Endothelial cell of umbilical vein (primary cell): ENCODE data around the gene IL10RA. TPM values are rescaled to one million over a fixed set of nuclear protein-coding genes. Genes with fewer than 3 reads are reported as not detected.

Source experiments
- BruUV-seq: library from RNA; stranded (reverse); fragments of 400-500 nt; replicated peaks from 2 replicates; lab custom pipeline; 2021; lab: Mats Ljungman, UMichigan
- CTCF ChIA-PET: fragments of 300-600, 350-600 bp; sonication (Branson Sonifier 250); formaldehyde crosslinking; loops from one replicate; lab custom pipeline; 2021; ENCODE audit warnings: antibody characterized with exemption, inconsistent platforms; lab: Charles Lee
- POLR2A ChIA-PET: fragments of 300-600, 350-600 bp; sonication (Branson Sonifier 250); formaldehyde crosslinking; loops from one replicate; lab custom pipeline; 2021; ENCODE audit warnings: antibody characterized with exemption, inconsistent platforms; lab: Charles Lee
- DNase-seq: peaks from one replicate; pipeline ENCODE4 v3.0.0-alpha.2; 2011; ENCODE audit warnings: low read depth, low spot score
- FAIRE-seq: peaks from 2 replicates; lab custom pipeline; 2011; peaks lifted over from hg19 to GRCh38; lab: Jason Lieb, UNC
- H2AFZ ChIP-seq: 2 replicates; pipeline ENCODE4 v1.6.0; 2012; ENCODE audit warnings: low read depth, low read length, control low read depth, inconsistent platforms
- H3K27ac ChIP-seq: 2 replicates; pipeline ENCODE4 v1.5.1; 2011; ENCODE audit warnings: low read depth, mild to moderate bottlenecking, control low read depth, low read length, moderate library complexity; ENCODE audit not compliant: insufficient read depth
- H3K27me3 ChIP-seq, 2 experiments: 2 replicates each; pipeline versions ENCODE4 v1.6.0 to v1.6.1; 2011; ENCODE audit warnings: low read length in 2 of 2, mixed read lengths in 1 of 2; ENCODE audit not compliant: control insufficient read depth in 2 of 2, insufficient read depth in 2 of 2
- H3K36me3 ChIP-seq, 2 experiments: 2 replicates in 1 of 2; 3 replicates in 1 of 2; pipeline ENCODE4 v1.5.1; 2011; ENCODE audit warnings: low read length in 2 of 2, mild to moderate bottlenecking in 1 of 2, moderate library complexity in 1 of 2; ENCODE audit not compliant: control insufficient read depth in 2 of 2, insufficient read depth in 2 of 2; ENCODE audit errors: extremely low read depth in 1 of 2
- H3K4me1 ChIP-seq: 3 replicates; pipeline ENCODE4 v1.5.1; 2011; ENCODE audit warnings: mild to moderate bottlenecking, low read length; ENCODE audit not compliant: control insufficient read depth, insufficient read depth; ENCODE audit errors: extremely low read depth
- H3K4me2 ChIP-seq: 2 replicates; pipeline ENCODE4 v1.6.1; 2011; ENCODE audit warnings: low read length, control low read depth, mixed read lengths; ENCODE audit not compliant: insufficient read depth
- H3K4me3 ChIP-seq, 3 experiments: fragments of 200-600 bp in 1 of 3; sonication (generic), shearing (Covaris generic) in 1 of 3; replicated peaks in 1 of 3; 2 replicates each; pipeline ENCODE4 v1.5.1; 2011 to 2016; ENCODE audit warnings: control low read depth in 3 of 3, low read length in 3 of 3, mild to moderate bottlenecking in 2 of 3, inconsistent platforms in 1 of 3, low read depth in 1 of 3, moderate library complexity in 1 of 3; ENCODE audit not compliant: insufficient read depth in 1 of 3
- H3K79me2 ChIP-seq: 2 replicates; pipeline ENCODE4 v1.6.0; 2012; ENCODE audit warnings: low read length, inconsistent platforms; ENCODE audit not compliant: control insufficient read depth, insufficient read depth
- H3K9ac ChIP-seq: replicated peaks from 2 replicates; pipeline ENCODE3; 2011; ENCODE audit warnings: low read length, control low read depth; ENCODE audit not compliant: insufficient read depth; ENCODE audit errors: extremely low read depth
- H3K9me1 ChIP-seq: replicated peaks from 3 replicates; pipeline ENCODE4 v1.6.0; 2011; ENCODE audit warnings: mild to moderate bottlenecking, low read length; ENCODE audit not compliant: control insufficient read depth, insufficient read depth; ENCODE audit errors: extremely low read depth
- H3K9me3 ChIP-seq: replicated peaks from 2 replicates; pipeline ENCODE4 v1.5.1; 2012; ENCODE audit warnings: low read length, inconsistent platforms; ENCODE audit not compliant: control insufficient read depth, insufficient read depth
- H4K20me1 ChIP-seq: replicated peaks from 2 replicates; pipeline ENCODE3; 2011; ENCODE audit warnings: mild to moderate bottlenecking, low read length; ENCODE audit not compliant: control insufficient read depth, insufficient read depth; ENCODE audit errors: extremely low read depth
- CTCF ChIP-seq, 2 donors: IDR thresholded peaks; 1 replicate in 1 of 2; 2 replicates in 1 of 2; pipeline ENCODE4 v1.5.1; 2011; ENCODE audit warnings: low read length in 2 of 2, mild to moderate bottlenecking in 2 of 2, moderate library complexity in 2 of 2, control low read depth in 1 of 2, inconsistent platforms in 1 of 2, low read depth in 1 of 2; ENCODE audit not compliant: insufficient read depth in 1 of 2; ENCODE audit errors: extremely low read depth in 1 of 2
- EZH2 ChIP-seq: IDR thresholded peaks from 2 replicates; pipeline ENCODE4 v1.6.1; 2012; ENCODE audit warnings: borderline replicate concordance, low read depth, mild to moderate bottlenecking, moderate library complexity, low read length, inconsistent platforms; ENCODE audit not compliant: severe bottlenecking
- FOS ChIP-seq: IDR thresholded peaks from 2 replicates; pipeline ENCODE4 v1.6.1; 2011; ENCODE audit warnings: mild to moderate bottlenecking, low read length, moderate library complexity, borderline replicate concordance; ENCODE audit not compliant: insufficient read depth
- GATA2 ChIP-seq: IDR thresholded peaks from 2 replicates; pipeline ENCODE4 v1.7.0; 2011; ENCODE audit warnings: low read depth, mild to moderate bottlenecking, moderate library complexity, mixed read lengths, low read length; ENCODE audit not compliant: insufficient read length, insufficient read depth
- JUN ChIP-seq: IDR thresholded peaks from 2 replicates; pipeline ENCODE4 v1.6.1; 2011; ENCODE audit warnings: borderline replicate concordance, low read depth; ENCODE audit not compliant: insufficient read length, insufficient read depth
- MYC ChIP-seq: IDR thresholded peaks from one replicate; pipeline ENCODE4 v1.6.1; 2011; ENCODE audit warnings: mild to moderate bottlenecking, low read depth, low read length
- POLR2A ChIP-seq: IDR thresholded peaks from 2 replicates; pipeline ENCODE4 v1.6.1; 2012; ENCODE audit warnings: low read depth, mild to moderate bottlenecking, control low read depth, low read length
- POLR2AphosphoS5 ChIP-seq: IDR thresholded peaks from 2 replicates; pipeline ENCODE4 v1.6.1; 2012; ENCODE audit warnings: low read depth, mild to moderate bottlenecking, control low read depth, low read length, moderate library complexity; ENCODE audit not compliant: insufficient read depth
- dilution Hi-C: fragments of 300-500 bp; cut with MboI; formaldehyde crosslinking; loops from one replicate; pipeline ENCODE4 v1.15.0; 2019; ENCODE audit warnings: low sequenced_read_pairs; ENCODE audit not compliant: extremely low pct_ligation_motif_present
- intact Hi-C: fragments of 100-400 bp; cut with micrococcal nuclease; formaldehyde crosslinking; loops from one replicate; pipeline ENCODE4 v1.10.0; 2022
- polyA plus RNA-seq, 4 experiments: library from polyadenylated mRNA; depleted of rRNA in 3 of 4; stranded (reverse) in 3 of 4; unstranded in 1 of 4; fragments of >200 nt; gene quantifications; 2 replicates each; pipeline versions ENCODE4 v1.2.1 to v1.2.3, GENCODE V29; 2011 to 2012; ENCODE audit warnings: missing spikeins in 1 of 4
- total RNA-seq: library from RNA; stranded (reverse); gene quantifications from 2 replicates; pipeline ENCODE4 v1.2.3, GENCODE V29; 2021
- TF ChIP-seq, protein P1 (sequence below): IDR thresholded peaks from 2 replicates; pipeline ENCODE4 v1.6.1; 2011; ENCODE audit not compliant: insufficient read depth, insufficient read length

The IL10RA gene
- total and polyA plus RNA-seq, 2 donors (not counting 3 experiments of a cell fraction or from before 2014, with no cell fraction given) = 0.04 TPM; not detected in 1

DNA sequence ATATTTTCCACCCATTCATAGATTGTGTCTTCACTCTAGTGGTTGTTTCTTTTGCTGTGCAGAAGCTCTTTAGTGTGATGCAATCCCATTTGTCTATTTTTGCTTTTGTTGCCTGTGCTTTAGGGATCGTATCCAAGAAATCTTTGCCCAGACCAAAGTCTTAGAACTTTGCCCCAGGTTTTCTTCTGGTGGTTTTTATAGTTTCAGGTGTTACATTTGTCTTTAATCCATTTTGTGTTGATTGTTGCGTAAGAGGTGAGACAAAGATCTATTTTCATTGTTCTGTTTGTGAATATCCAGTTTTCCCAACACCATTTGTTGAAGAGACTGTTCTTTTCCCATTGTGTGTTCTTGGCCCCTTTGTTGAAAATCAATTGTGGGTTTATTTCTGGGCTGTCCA lies 6.4 kb downstream of the IL10RA start:
- Histone ChIP-seq H3K36me3 (no peaks in the 10 kb centered on the region), H3K4me1 (no peaks in the 10 kb centered on the region), H3K9ac (no peak overlapping the region), H3K4me2 (no peak overlapping the region), H3K9me3 (no peaks in the 10 kb centered on the region), H3K79me2 (no peaks in the 10 kb centered on the region), H4K20me1 (no peaks in the 10 kb centered on the region), H3K4me3 (no peak overlapping the region), H3K27me3 (peaks cover 4% of the 10 kb centered on the region in 2 experiments), H3K9me1 (no peaks in the 10 kb centered on the region), H2AFZ (no peak overlapping the region), H3K27ac (no peak overlapping the region)
- FAIRE-seq (no peak), DNase-seq (no peak)
- CTCF ChIA-PET = interaction anchor here (1.3 kb wide), 1 partner anchor 61 kb away, joined by 5 read pairs; no protein-coding TSS in a partner anchor
- BruUV-seq = no TSS peak
- dilution Hi-C loops (no loop called here), intact Hi-C loops (no loop called here)
- POLR2A ChIA-PET = no interaction called here
- TF ChIP-seq GATA2 = no peak

GRCh38 chr11:117993988-117994745 lies 8.0 kb downstream of the IL10RA start:
- H3K9ac ChIP-seq = no peak overlapping the region
- dilution Hi-C loops (no loop called here), intact Hi-C loops (no loop called here)
- TF ChIP-seq GATA2 (no peak), JUN (no peak), CTCF (IDR thresholded peaks at IDR 0.05; ENCODE audit: extremely low read depth in 1 of 2, insufficient read depth in 1 of 2, low read depth in 1 of 2, low read length in 2 of 2) (no peak), POLR2AphosphoS5 (no peak), FOS (no peak), POLR2A (no peak), EZH2 (no peak), MYC (no peak)
- TF ChIP-seq, protein P1, sequence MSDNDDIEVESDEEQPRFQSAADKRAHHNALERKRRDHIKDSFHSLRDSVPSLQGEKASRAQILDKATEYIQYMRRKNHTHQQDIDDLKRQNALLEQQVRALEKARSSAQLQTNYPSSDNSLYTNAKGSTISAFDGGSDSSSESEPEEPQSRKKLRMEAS = no peak
- H3K36me3 ChIP-seq = no peaks in the 10 kb centered on the region
- H3K4me3 ChIP-seq = no peak overlapping the region
- H3K4me2 ChIP-seq = no peak overlapping the region
- no peaks in the 10 kb centered on the region for H3K9me3 ChIP-seq
- H3K9me1 ChIP-seq = no peaks in the 10 kb centered on the region
- ChIA-PET POLR2A (no interaction called here), CTCF (interaction anchor here (1.3 kb wide), 2 partner anchors 47 to 59 kb away, joined by 5 read pairs; no protein-coding TSS in a partner anchor)
- BruUV-seq = no TSS peak
- no peaks in the 10 kb centered on the region for H3K79me2 ChIP-seq
- H2AFZ ChIP-seq = no peak overlapping the region
- no peaks in the 10 kb centered on the region for H3K4me1 ChIP-seq
- H3K27me3 ChIP-seq = no peaks in the 10 kb centered on the region
- FAIRE-seq (no peak), DNase-seq (no peak)
- H4K20me1 ChIP-seq = no peaks in the 10 kb centered on the region
- no peak overlapping the region for H3K27ac ChIP-seq
